Chondrocyte (in vitro differentiated cells): ENCODE results near the gene IFNA1. TPM values are rescaled to one million over a fixed set of nuclear protein-coding genes. Genes with fewer than 3 reads are reported as not detected.

ENCODE experiments used
- DNase-seq: peaks from one replicate; pipeline ENCODE4 v3.0.0; 2021; ENCODE audit warnings: mixed read lengths, low spot score
- H3K27ac Mint-ChIP-seq: one replicate; pipeline ENCODE4 v1.8.0; 2021; ENCODE audit warnings: mild to moderate bottlenecking, moderate library complexity, mixed read lengths; ENCODE audit not compliant: unreplicated experiment
- H3K27me3 Mint-ChIP-seq: 2 replicates; pipeline ENCODE4 v1.8.0; 2021; ENCODE audit warnings: low read depth, mixed read lengths
- H3K36me3 Mint-ChIP-seq: 2 replicates; pipeline ENCODE4 v1.8.0; 2021; ENCODE audit warnings: low read depth, mixed read lengths
- H3K4me1 Mint-ChIP-seq: 2 replicates; pipeline ENCODE4 v1.8.0; 2021; ENCODE audit warnings: low read depth, mild to moderate bottlenecking, mixed read lengths
- H3K4me3 Mint-ChIP-seq: one replicate; pipeline ENCODE4 v1.8.0; 2021; ENCODE audit warnings: mild to moderate bottlenecking, moderate library complexity, mixed read lengths; ENCODE audit not compliant: unreplicated experiment
- H3K9me3 Mint-ChIP-seq: 2 replicates; pipeline ENCODE4 v1.8.0; 2021; ENCODE audit warnings: low read depth, mixed read lengths
- total RNA-seq: library from RNA; stranded (reverse); gene quantifications from 3 replicates; pipeline ENCODE4 v1.2.1, GENCODE V29; 2021
- TF ChIP-seq, protein P1 (sequence below): fragments of 200-600 bp; sonication (generic); IDR thresholded peaks from 2 replicates; pipeline ENCODE4 v1.5.0; 2021; ENCODE audit warnings: antibody characterized with exemption, mild to moderate bottlenecking, moderate library complexity

IFNA1 gene
- total RNA-seq, 1 donor from 2014 or later = not detected

GRCh38 chr9:21479152-21479702 is 39.0 kb downstream of the IFNA1 start:
- TF ChIP-seq, protein P1, sequence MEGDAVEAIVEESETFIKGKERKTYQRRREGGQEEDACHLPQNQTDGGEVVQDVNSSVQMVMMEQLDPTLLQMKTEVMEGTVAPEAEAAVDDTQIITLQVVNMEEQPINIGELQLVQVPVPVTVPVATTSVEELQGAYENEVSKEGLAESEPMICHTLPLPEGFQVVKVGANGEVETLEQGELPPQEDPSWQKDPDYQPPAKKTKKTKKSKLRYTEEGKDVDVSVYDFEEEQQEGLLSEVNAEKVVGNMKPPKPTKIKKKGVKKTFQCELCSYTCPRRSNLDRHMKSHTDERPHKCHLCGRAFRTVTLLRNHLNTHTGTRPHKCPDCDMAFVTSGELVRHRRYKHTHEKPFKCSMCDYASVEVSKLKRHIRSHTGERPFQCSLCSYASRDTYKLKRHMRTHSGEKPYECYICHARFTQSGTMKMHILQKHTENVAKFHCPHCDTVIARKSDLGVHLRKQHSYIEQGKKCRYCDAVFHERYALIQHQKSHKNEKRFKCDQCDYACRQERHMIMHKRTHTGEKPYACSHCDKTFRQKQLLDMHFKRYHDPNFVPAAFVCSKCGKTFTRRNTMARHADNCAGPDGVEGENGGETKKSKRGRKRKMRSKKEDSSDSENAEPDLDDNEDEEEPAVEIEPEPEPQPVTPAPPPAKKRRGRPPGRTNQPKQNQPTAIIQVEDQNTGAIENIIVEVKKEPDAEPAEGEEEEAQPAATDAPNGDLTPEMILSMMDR = no peak
- Mint-ChIP-seq H3K27ac (no peak overlapping the region), H3K4me3 (no peak overlapping the region), H3K9me3 (peaks cover under 1% of the 10 kb centered on the region), H3K27me3 (peaks cover 20% of the 10 kb centered on the region), H3K4me1 (no peaks in the 10 kb centered on the region), H3K36me3 (peaks cover 2% of the 10 kb centered on the region)
- DNase-seq = no peak

DNA sequence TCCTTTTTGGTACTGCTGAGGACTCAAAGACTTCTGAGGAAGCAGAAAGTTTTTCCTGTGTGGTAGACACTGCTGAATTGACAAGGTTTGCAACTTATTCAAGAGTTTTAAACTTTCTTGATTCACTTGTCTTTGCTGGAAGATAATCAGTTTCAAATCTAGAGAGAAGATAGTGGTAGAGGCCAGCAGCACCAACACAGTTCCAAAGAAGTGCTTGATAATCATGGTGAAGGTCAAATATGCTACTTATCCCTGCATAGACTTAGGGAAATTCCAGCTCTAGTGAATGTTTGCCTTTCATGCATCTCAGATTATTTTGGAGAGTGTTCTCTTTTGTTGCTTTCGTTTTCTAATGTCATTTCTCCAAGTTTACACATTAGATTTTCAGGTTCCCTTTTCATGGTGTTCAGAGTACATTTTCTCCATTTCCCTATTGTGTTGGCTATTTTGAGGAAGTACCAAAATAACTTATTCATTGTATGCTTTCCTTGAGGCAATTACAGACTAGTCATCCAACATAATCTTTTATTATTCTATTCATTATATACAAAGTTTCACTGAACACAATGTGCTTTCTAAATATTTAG is 41.3 kb downstream of the IFNA1 start:
- Mint-ChIP-seq H3K9me3 (peaks cover 15% of the 10 kb centered on the region), H3K4me3 (no peak overlapping the region), H3K27ac (no peak overlapping the region), H3K4me1 (no peaks in the 10 kb centered on the region), H3K27me3 (peaks cover 30% of the 10 kb centered on the region), H3K36me3 (peaks cover 4% of the 10 kb centered on the region)
- no peak for DNase-seq
- TF ChIP-seq, protein P1 = no peak

- H3K27me3 Mint-ChIP-seq = peaks cover 30% of the 10 kb centered on the region
- no peaks in the 10 kb centered on the region for H3K4me1 Mint-ChIP-seq
These were observed 42.0 kb downstream of the IFNA1 start, which contains the start of gene IFNE for GRCh38 chr9:21482213-21482612. TSS of gene IFNE (minus strand) at chr9:21482313. CDS start at chr9:21481694, 619 bp downstream.

More at GRCh38 chr9:21482213-21482612, 42.0 kb downstream of the IFNA1 start, which contains the start of gene IFNE:
- no peak for DNase-seq
- Mint-ChIP-seq H3K36me3 (peaks cover 4% of the 10 kb centered on the region), H3K4me3 (no peak within 1 kb of the TSS), H3K27ac (no peak within 1 kb of the TSS), H3K9me3 (peaks cover 15% of the 10 kb centered on the region)
- TF ChIP-seq, protein P1 = no peak

Other genes with a start within 250 kb of the IFNA1 start
- not detected in 3 replicates for gene IFNA7, start 238.2 kb upstream of the IFNA1 start, total RNA-seq
- not detected in 3 replicates for gene IFNA10, start 233.3 kb upstream of the IFNA1 start, total RNA-seq
- not detected in 3 replicates for gene IFNA16, start 223.1 kb upstream of the IFNA1 start, total RNA-seq
- not detected in 3 replicates for gene IFNA17, start 212.2 kb upstream of the IFNA1 start, total RNA-seq
- not detected in 3 replicates for gene IFNA14, start 200.4 kb upstream of the IFNA1 start, total RNA-seq
- gene IFNA5, start 135.1 kb upstream of the IFNA1 start, total RNA-seq = not detected in 3 replicates
- gene KLHL9, start 105.0 kb upstream of the IFNA1 start, total RNA-seq = 27.6 to 32.6 TPM (median 28.9 TPM) in 3 replicates
- not detected in 3 replicates for gene IFNA6, start 89.6 kb upstream of the IFNA1 start, total RNA-seq
- gene IFNA13, start 72.4 kb upstream of the IFNA1 start, total RNA-seq = not detected in 3 replicates
- gene IFNA2, start 55.0 kb upstream of the IFNA1 start, total RNA-seq = not detected in 3 replicates
- gene IFNA8, start 31.3 kb upstream of the IFNA1 start, total RNA-seq = not detected in 3 replicates
- gene IFNE, start 41.9 kb downstream of the IFNA1 start, total RNA-seq = not detected in 3 replicates